ENCODE data around the gene PCTP. TPM values are rescaled to one million over a fixed set of nuclear protein-coding genes. Genes with fewer than 3 reads are reported as not detected.

The PCTP gene
- total and polyA plus RNA-seq, 9 of the 15 experiments (the other 6 are each of a cell fraction or from before 2014, with no cell fraction given) = 10.9 to 62.3 (median 41.2) TPM

DNA sequence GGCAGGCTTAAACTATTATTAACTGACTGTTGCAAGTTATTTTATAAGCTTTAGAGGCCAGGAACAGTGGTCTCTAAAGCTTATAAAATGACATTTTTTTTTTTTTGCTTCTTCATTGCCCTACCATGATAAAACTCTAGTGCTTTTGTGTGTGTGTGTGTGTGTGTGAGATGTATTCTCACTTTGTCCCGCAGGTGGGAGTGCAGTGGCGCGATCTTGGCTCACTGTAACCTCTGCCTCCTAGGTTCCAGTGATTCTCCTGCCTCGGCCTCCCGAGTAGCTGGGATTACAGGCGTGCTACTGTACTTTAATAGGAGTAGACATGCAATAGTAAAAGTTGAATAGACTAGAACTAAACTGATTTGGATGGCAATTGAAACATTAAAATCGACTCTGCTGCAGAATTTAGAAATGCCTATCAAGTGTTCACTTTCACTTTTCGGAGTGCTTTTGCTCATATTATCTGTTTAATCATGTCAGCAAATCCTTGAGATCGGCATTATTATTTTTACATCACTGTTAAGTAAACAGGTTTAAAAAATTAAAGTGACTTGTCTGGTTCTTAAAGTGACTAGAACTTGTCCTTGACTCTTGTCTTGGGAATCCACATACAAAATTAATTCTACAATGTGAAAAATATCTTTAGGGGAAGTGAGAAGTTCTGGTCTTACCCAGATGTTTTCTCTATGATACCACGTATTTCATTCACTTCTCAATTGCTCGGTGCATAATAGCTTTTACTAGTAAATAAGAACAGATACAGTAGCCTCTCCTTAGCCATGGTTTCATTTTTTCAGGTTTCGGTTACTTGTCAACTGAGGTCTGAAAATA is 8.4 kb upstream of the PCTP start (continued):
- TF ChIP-seq, protein P1, sequence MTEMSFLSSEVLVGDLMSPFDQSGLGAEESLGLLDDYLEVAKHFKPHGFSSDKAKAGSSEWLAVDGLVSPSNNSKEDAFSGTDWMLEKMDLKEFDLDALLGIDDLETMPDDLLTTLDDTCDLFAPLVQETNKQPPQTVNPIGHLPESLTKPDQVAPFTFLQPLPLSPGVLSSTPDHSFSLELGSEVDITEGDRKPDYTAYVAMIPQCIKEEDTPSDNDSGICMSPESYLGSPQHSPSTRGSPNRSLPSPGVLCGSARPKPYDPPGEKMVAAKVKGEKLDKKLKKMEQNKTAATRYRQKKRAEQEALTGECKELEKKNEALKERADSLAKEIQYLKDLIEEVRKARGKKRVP (CRISPR knock-in tag; IDR thresholded peaks at IDR 0.05) = no peak
- TF ChIP-seq MIER1 (IDR thresholded peaks at IDR 0.05; ENCODE audit: low read depth) (no peak), RAD21 (CRISPR knock-in tag; conservative IDR thresholded peaks at IDR 0.05 in 1 of 2, IDR thresholded peaks at IDR 0.05 in 1 of 2) (peak; percentile 18 to 53; a peak in 2 of 4 replicates), HNRNPK (IDR thresholded peaks at IDR 0.05; ENCODE audit: low read depth, low read length, poor library complexity, severe bottlenecking) (no peak), HDGF (IDR thresholded peaks at IDR 0.05) (no peak), EZH2 (IDR thresholded peaks at IDR 0.05; ENCODE audit: borderline replicate concordance, low read depth, low read length) (no peak), ZNF316 (IDR thresholded peaks at IDR 0.05) (peak; percentile 86), MTF1 (CRISPR knock-in tag; IDR thresholded peaks at IDR 0.05; ENCODE audit: borderline replicate concordance) (no peak), RBM25 (IDR thresholded peaks at IDR 0.05; ENCODE audit: low read depth, low read length, severe bottlenecking) (peak; percentile 17), ZNF507 (tag; conservative IDR thresholded peaks at IDR 0.05) (no peak), BCOR (IDR thresholded peaks at IDR 0.05) (0 out of 2 replicates have a peak, but pooled peaks have one; percentile 10), CC2D1A (IDR thresholded peaks at IDR 0.05) (peak; percentile 50; the same call in 1 of the 2 replicates), CTBP1 (IDR thresholded peaks at IDR 0.05; ENCODE audit: borderline replicate concordance) (no peak), PTRF (tag; IDR thresholded peaks at IDR 0.05) (no peak)
- TF ChIP-seq, protein P2, sequence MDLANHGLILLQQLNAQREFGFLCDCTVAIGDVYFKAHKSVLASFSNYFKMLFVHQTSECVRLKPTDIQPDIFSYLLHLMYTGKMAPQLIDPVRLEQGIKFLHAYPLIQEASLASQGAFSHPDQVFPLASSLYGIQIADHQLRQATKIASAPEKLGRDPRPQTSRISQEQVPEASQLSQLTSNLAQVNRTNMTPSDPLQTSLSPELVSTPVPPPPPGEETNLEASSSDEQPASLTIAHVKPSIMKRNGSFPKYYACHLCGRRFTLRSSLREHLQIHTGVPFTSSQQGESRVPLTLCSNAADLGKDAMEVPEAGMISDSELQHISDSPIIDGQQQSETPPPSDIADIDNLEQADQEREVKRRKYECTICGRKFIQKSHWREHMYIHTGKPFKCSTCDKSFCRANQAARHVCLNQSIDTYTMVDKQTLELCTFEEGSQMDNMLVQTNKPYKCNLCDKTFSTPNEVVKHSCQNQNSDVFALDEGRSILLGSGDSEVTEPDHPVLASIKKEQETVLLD (IDR thresholded peaks at IDR 0.05) = 0 out of 2 replicates have a peak, but pooled peaks have one; percentile 31
- TF ChIP-seq, protein P3, sequence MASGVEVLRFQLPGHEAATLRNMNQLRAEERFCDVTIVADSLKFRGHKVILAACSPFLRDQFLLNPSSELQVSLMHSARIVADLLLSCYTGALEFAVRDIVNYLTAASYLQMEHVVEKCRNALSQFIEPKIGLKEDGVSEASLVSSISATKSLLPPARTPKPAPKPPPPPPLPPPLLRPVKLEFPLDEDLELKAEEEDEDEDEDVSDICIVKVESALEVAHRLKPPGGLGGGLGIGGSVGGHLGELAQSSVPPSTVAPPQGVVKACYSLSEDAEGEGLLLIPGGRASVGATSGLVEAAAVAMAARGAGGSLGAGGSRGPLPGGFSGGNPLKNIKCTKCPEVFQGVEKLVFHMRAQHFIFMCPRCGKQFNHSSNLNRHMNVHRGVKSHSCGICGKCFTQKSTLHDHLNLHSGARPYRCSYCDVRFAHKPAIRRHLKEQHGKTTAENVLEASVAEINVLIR (CRISPR knock-in tag; IDR thresholded peaks at IDR 0.05) = no peak
- TF ChIP-seq, protein P4, sequence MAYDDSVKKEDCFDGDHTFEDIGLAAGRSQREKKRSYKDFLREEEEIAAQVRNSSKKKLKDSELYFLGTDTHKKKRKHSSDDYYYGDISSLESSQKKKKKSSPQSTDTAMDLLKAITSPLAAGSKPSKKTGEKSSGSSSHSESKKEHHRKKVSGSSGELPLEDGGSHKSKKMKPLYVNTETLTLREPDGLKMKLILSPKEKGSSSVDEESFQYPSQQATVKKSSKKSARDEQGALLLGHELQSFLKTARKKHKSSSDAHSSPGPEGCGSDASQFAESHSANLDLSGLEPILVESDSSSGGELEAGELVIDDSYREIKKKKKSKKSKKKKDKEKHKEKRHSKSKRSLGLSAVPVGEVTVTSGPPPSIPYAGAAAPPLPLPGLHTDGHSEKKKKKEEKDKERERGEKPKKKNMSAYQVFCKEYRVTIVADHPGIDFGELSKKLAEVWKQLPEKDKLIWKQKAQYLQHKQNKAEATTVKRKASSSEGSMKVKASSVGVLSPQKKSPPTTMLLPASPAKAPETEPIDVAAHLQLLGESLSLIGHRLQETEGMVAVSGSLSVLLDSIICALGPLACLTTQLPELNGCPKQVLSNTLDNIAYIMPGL (CRISPR knock-in tag; IDR thresholded peaks at IDR 0.05) = no peak
- TF ChIP-seq, protein P5, sequence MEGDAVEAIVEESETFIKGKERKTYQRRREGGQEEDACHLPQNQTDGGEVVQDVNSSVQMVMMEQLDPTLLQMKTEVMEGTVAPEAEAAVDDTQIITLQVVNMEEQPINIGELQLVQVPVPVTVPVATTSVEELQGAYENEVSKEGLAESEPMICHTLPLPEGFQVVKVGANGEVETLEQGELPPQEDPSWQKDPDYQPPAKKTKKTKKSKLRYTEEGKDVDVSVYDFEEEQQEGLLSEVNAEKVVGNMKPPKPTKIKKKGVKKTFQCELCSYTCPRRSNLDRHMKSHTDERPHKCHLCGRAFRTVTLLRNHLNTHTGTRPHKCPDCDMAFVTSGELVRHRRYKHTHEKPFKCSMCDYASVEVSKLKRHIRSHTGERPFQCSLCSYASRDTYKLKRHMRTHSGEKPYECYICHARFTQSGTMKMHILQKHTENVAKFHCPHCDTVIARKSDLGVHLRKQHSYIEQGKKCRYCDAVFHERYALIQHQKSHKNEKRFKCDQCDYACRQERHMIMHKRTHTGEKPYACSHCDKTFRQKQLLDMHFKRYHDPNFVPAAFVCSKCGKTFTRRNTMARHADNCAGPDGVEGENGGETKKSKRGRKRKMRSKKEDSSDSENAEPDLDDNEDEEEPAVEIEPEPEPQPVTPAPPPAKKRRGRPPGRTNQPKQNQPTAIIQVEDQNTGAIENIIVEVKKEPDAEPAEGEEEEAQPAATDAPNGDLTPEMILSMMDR (IDR thresholded peaks at IDR 0.05 in 2 of 3, conservative IDR thresholded peaks at IDR 0.05 in 1 of 3; ENCODE audit: insufficient read depth in 2 of 3, low read depth in 1 of 3, low read length in 3 of 3) = peak; percentile 37 to 44 (median 38); a peak in 4 of 6 replicates
- TF ChIP-seq, protein P6, sequence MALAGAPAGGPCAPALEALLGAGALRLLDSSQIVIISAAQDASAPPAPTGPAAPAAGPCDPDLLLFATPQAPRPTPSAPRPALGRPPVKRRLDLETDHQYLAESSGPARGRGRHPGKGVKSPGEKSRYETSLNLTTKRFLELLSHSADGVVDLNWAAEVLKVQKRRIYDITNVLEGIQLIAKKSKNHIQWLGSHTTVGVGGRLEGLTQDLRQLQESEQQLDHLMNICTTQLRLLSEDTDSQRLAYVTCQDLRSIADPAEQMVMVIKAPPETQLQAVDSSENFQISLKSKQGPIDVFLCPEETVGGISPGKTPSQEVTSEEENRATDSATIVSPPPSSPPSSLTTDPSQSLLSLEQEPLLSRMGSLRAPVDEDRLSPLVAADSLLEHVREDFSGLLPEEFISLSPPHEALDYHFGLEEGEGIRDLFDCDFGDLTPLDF (CRISPR knock-in tag; IDR thresholded peaks at IDR 0.05) = no peak
